Measurements from ENCODE around the gene MEGF11.

The MEGF11 gene

DNA sequence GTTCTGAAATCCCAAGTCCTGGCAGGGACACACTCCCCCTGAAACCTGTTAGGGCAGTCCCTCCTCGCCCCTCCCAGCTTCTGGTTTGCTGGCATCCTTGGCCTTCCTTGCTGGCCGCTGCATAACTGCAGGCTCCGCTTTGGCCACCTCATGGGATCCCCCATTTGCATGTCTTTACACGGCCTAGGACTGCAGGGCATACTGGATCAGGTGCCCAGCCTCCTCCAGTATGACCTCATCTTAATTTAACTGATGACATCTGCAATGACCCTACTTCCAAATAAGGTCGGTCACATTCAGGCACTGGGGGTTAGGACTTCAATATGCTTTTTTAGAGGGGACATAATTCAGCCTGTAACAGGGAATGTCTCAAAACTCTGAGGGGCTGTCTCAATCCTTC, 210.9 kb downstream of the MEGF11 start:
- Histone ChIP-seq H3K9ac (ENCODE audit: low read length) (no peak overlapping the region), H3K9me3 (ENCODE audit: insufficient read depth, low read length) (no peaks in the 10 kb centered on the region)

GRCh38 chr15:66041276-66041675, 212.3 kb downstream of the MEGF11 start:
- H3K9ac ChIP-seq (ENCODE audit: low read length): no peak overlapping the region
- no peaks in the 10 kb centered on the region for H3K9me3 ChIP-seq (ENCODE audit: insufficient read depth, low read length)
- no peak overlapping the region for H3K27ac ChIP-seq (ENCODE audit: low read depth, low read length)
- H3K27me3 ChIP-seq (ENCODE audit: low read length): no peaks in the 10 kb centered on the region
- no peaks in the 10 kb centered on the region for H3K79me2 ChIP-seq (ENCODE audit: insufficient read depth, low read length)
- no peak overlapping the region for H3K4me2 ChIP-seq (ENCODE audit: low read depth, low read length, poor library complexity, severe bottlenecking)
- no peak overlapping the region for H2AFZ ChIP-seq (ENCODE audit: low read depth, low read length, severe bottlenecking)
- H3F3A ChIP-seq (ENCODE audit: insufficient read depth): no peaks in the 10 kb centered on the region
- no peaks in the 10 kb centered on the region for H3K36me3 ChIP-seq (ENCODE audit: low read length)
- TF ChIP-seq CTCF (IDR thresholded peaks at IDR 0.05; ENCODE audit: insufficient read depth, low read length, poor library complexity, severe bottlenecking): no peak
- TF ChIP-seq EZH2phosphoT487 (conservative IDR thresholded peaks at IDR 0.05; ENCODE audit: low read length): no peak
- H3K4me3 ChIP-seq (ENCODE audit: insufficient read depth, low read length, poor library complexity, severe bottlenecking): no peak overlapping the region
- no peaks in the 10 kb centered on the region for H4K20me1 ChIP-seq (ENCODE audit: low read depth, low read length)
- no peaks in the 10 kb centered on the region for H3K9me2 ChIP-seq (replicated peaks; ENCODE audit: insufficient read depth, low read length)

More for the DNA sequence above, 210.9 kb downstream of the MEGF11 start:
- Histone ChIP-seq H3K4me2 (ENCODE audit: low read depth, low read length, poor library complexity, severe bottlenecking) (no peak overlapping the region), H4K20me1 (ENCODE audit: low read depth, low read length) (no peaks in the 10 kb centered on the region), H3K79me2 (ENCODE audit: insufficient read depth, low read length) (no peaks in the 10 kb centered on the region), H3K4me3 (ENCODE audit: insufficient read depth, low read length, poor library complexity, severe bottlenecking) (no peak overlapping the region), H3F3A (ENCODE audit: insufficient read depth) (no peaks in the 10 kb centered on the region), H3K36me3 (ENCODE audit: low read length) (no peaks in the 10 kb centered on the region), H3K27ac (ENCODE audit: low read depth, low read length) (no peak overlapping the region), H3K27me3 (ENCODE audit: low read length) (no peaks in the 10 kb centered on the region), H3K9me2 (replicated peaks; ENCODE audit: insufficient read depth, low read length) (no peaks in the 10 kb centered on the region), H2AFZ (ENCODE audit: low read depth, low read length, severe bottlenecking) (no peak overlapping the region)
- TF ChIP-seq CTCF (IDR thresholded peaks at IDR 0.05; ENCODE audit: insufficient read depth, low read length, poor library complexity, severe bottlenecking): no peak
- no peak for TF ChIP-seq EZH2phosphoT487 (conservative IDR thresholded peaks at IDR 0.05; ENCODE audit: low read length)

DNA sequence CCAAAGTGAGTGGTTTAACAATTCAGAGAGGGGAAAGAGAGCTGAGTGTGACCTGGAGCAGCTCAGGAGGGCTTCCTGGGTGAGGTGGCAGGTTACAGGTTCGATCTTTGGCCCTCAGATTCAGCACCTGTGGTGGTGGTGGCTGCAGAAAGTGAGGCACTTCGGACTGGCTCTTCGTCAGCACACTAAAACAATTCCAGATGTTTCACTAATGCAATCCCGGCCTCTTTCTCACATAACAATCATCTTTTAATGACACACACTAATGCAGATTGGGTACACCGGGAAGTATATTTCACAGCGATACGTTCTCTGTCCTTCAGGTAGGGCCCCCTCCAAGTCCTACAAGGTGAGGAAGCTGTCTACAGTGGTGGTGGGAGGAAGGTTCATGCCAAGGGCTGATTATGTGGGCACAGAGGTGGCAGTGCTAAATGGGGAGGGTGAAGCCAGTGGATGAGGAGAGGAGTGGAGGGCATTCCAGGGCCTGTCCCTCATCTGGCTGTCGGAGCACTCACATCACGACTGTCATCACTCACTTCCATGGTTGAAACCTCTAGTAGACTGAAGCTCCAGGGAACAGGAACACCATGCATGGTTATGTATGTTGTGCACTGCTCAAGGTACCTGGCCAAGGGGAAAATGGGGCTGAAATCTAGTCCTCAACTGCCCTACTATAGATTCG, 213.2 kb downstream of the MEGF11 start:
- no peak overlapping the region for H2AFZ ChIP-seq (ENCODE audit: low read depth, low read length, severe bottlenecking)
- H3K9ac ChIP-seq (ENCODE audit: low read length): no peak overlapping the region
- no peaks in the 10 kb centered on the region for H3K9me2 ChIP-seq (replicated peaks; ENCODE audit: insufficient read depth, low read length)
- H3K9me3 ChIP-seq (ENCODE audit: insufficient read depth, low read length): no peaks in the 10 kb centered on the region
- TF ChIP-seq CTCF (IDR thresholded peaks at IDR 0.05; ENCODE audit: insufficient read depth, low read length, poor library complexity, severe bottlenecking) (no peak), EZH2phosphoT487 (conservative IDR thresholded peaks at IDR 0.05; ENCODE audit: low read length) (no peak)
- H3K27me3 ChIP-seq (ENCODE audit: low read length): no peaks in the 10 kb centered on the region
- no peaks in the 10 kb centered on the region for H3K79me2 ChIP-seq (ENCODE audit: insufficient read depth, low read length)
- no peak overlapping the region for H3K27ac ChIP-seq (ENCODE audit: low read depth, low read length)
- no peaks in the 10 kb centered on the region for H3F3A ChIP-seq (ENCODE audit: insufficient read depth)
- H3K4me2 ChIP-seq (ENCODE audit: low read depth, low read length, poor library complexity, severe bottlenecking): no peak overlapping the region
- H3K4me3 ChIP-seq (ENCODE audit: insufficient read depth, low read length, poor library complexity, severe bottlenecking): no peak overlapping the region
- no peaks in the 10 kb centered on the region for H3K36me3 ChIP-seq (ENCODE audit: low read length)
- H4K20me1 ChIP-seq (ENCODE audit: low read depth, low read length): no peaks in the 10 kb centered on the region
